ENCODE results near the gene EGR4.

Gene EGR4

DNA sequence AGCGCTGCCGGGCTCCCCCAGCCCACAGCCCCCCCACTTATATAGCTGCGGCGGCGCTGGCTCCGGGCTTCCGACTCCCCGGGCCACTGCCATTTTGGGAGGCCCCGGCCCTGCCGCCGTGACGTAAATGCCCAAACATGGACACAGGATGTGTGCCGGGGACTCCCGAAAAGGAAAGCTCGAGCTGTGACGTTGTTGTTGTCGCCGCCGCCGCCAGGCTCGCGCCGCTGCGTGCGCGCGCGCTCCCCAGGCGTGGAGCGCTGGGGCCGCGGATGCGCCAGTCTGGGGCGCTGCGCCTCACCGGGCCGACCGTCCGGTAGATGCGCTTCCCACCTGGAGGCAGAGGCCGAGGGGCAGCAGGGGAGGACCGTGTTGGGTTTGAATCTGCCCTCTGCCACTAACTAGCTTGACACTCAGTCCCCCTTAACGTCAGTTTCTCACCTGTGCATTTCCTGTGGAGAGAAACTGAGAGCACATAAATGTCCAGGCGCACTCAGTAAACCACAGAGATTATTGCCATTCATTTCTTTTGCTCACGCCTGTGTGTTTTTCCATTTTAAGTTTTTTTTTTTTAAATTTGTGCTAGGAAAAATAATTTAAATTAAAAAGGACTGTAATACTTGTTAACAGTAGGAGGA lies at the start of gene EGR4:
TSS of gene EGR4 (minus strand) at position 15 of the 638 bp plus-strand sequence. CDS start 231 bp downstream, outside the sequence.
- no peak for DNase-seq (ENCODE audit: low read depth, low spot score)

DNA sequence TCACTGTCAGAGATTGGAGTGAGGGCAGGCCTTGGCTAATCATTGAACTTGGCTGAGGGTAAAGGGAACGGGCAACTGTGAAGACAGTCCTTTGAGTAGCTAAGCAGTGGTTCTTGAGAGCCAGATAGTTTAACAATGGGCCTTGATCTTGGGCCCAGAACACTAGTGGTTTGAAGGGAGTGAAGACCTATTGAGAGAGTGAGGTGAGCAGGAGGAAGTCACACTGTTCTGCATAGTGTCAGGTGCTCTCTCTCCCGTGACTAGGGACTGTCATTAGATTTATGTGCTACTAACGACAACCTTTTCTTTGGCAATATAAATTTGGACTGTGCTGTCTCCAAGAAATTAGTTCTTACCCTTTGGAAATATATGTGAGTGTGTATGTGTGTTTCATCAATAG lies 47.7 kb upstream of the EGR4 start:
- DNase-seq (ENCODE audit: low read depth, low spot score): no peak

DNA sequence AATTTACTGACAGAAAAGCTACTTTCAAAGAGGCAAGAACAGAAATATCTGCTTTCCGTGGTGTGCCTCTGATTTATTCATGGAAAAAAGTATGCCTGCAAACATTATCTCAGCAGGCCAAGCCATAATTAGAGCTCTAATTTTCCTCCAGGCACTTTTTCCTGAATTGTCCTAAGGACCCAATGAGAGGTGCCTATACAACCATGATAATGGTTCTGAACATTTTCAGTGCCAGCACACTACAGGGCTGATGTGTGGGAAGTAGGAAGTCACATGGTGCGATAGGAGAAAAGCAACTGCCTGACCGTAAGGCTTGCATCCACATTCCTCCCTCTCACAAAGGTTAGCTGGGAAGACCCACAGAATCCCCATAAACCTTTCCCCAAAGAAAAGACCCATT lies 45.9 kb upstream of the EGR4 start:
- DNase-seq (ENCODE audit: low read depth, low spot score): no peak

DNA sequence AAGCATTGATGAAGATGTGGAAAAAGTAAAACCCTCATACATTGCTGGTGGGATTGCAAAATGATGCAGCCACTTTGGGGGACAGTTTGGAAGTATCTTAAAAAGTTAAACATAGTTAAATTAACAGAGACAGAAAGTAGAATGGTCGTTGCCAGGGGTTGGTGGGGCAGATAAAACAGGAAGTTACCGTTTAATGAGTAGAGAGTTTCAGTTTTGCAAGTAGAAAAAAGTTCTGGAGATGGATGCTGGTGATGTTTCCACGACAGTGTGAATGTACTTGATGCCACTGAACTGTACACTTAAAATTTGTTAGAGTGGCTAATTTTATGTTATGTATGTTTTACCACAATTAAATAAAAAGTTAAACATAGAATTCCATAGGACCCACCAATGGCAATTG lies 44.5 kb upstream of the EGR4 start:
- no peak for DNase-seq (ENCODE audit: low read depth, low spot score)

DNA sequence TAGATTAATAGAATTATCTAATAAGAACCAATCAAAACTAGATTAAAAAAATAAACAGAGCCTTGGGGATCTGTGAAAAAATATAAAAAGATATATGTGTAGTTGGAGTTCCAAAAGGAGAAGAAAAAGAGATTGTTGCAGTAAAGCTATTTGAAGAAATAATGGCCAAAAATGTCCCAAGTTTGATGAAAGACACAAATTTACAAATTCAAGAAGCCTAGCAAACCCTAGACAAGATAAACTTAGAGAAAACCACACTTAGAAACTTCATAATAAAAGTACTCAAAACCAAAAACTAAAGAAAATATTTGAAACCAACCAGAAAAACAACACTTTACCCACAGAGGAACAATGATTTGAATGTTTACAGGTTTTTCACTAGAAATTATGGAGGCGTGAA lies 41.3 kb upstream of the EGR4 start:
- DNase-seq (ENCODE audit: low read depth, low spot score): no peak

DNA sequence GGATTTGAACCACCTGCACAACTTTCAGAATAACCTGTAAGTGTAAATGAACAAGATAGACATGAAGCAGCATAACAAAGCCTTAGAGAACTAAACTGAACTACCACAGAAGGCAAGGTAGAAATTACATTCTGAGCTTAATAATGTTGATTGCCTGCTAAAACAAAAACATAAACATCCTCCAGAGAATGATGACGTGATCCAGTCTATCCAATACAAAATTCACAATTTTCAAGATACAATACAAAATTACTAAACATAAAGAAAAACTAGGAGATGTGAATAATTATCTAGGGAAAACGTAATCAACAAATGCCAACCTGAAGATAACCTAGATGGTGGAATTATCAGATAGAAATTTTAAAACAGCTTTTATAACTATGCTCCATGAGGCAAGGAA lies 40.7 kb upstream of the EGR4 start:
- no peak for DNase-seq (ENCODE audit: low read depth, low spot score)

DNA sequence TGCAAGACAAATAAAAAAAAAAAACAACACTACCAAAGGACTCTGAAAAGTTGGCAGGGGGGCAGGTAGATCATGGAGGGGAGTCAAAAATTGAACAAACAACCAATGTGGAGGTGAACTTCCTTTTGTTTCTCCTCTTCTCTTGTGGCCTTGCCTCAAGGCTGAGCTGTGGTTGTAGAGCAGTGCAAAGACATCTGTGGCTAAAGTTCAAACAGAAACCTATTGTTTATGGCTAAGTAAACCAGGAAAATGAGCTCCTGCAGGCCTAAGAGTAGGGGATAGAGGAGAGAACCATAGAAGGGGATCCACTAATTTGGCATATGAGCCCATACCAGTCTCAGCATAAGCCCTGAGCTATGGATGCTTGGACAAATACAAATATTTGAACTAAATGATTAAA lies 40.2 kb upstream of the EGR4 start:
- DNase-seq (ENCODE audit: low read depth, low spot score): no peak

DNA sequence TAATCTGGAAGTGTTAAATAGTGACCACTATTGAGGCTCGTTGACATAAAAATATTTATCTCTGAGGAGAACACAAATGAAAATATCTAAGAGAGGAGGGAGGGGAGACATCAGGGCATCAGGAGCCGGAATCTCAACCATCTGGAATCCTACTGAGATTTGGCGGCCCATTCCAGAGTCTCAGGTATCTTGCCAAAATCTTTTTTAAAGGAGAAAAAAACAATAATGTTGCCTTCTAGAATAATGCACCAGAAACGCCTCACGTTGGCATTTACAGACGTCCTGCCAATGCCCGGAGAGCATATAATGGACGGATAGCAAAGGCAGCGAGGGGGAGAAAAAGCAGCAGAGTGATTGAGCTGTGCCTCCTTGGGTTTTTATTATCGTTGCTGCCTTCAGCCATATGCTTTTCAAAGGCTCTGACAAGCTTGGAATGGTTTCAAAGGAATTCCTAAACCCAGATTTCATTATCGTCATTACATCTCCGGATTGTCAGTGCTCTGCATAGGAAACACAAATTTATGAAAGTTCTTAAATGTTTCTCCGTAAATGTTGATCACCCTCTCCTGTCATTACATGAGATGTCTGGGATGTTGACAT lies 30.9 kb upstream of the EGR4 start:
- DNase-seq (ENCODE audit: low read depth, low spot score): no peak

DNA sequence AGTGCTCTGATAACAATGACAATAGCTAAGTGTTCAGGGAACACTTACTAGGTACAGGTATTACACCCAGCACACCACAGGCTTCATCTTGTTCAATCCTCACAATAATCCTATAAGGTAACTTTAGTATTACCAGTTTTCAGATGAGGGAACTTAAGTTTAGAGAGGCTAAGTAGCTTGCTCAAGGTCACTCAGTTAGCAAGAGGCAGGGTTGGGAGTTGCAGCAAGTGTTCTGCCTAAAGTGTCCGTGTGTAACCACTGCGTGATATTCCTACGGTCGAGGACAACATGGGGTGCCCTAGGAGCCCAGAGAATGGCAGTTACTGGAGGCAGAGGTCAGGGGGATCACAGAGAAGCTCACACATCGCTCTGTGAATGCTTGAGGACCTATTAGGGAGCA lies 30.2 kb upstream of the EGR4 start:
- DNase-seq (ENCODE audit: low read depth, low spot score): no peak

DNA sequence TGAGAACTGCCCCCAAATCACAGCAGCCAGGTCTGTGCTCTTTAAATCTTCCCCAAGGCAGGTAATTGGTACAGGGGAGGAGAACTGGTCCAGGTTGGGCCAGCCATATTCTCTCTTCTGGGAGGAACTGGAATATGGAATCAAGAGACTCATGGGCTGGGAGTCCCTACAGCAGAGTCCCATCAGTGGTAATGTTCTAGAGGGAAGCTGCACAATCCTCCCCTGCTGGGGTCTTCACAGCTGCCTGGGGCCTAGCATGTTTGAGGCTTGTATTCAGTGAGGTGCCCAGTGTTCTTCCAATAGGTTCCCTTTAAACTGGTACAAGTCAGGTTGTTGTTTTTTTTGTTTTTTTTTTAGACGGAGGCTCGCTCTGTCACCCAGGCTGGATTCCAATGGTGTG lies 21.1 kb upstream of the EGR4 start:
- DNase-seq (ENCODE audit: low read depth, low spot score): no peak

DNA sequence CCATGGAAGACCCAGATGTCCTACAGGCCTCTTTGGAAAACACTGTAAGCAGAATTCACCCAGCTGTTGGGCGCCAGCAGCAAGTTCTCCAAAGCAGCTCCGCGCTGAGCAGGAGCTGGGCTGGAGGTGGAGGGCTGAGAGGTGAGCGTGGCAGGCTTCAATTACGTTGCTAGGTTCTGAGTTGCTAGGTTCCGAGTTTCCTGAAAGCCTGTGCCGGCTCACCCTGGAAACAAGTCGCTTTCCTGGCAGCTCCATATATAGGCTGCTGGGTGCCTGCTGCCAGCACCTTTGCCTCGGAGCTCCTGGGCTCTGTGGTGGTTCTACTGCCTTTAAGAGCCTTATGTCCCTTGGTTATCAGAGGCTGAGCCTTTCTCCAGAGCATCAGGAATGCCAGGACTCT lies 14.4 kb upstream of the EGR4 start:
- DNase-seq (ENCODE audit: low read depth, low spot score): no peak

DNA sequence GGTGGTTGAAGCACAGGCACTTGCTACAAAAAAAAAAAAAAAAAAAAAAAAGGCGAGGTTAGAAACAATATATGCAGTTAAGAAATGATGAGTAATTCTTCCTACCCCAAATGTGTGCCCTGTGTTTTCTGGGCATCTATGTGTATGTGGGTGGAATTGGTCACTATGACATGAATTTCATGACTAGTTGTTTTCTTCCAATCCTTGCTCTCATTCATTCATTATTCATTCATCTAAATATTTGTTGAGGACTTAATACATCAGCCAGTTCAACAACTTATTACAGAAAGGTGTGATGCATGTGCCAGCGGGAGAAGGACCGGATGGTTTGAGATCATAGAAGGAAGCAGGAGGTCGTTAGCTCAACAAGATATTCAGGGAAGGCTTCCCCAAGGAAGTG lies 8.3 kb upstream of the EGR4 start:
- DNase-seq (ENCODE audit: low read depth, low spot score): no peak

DNA sequence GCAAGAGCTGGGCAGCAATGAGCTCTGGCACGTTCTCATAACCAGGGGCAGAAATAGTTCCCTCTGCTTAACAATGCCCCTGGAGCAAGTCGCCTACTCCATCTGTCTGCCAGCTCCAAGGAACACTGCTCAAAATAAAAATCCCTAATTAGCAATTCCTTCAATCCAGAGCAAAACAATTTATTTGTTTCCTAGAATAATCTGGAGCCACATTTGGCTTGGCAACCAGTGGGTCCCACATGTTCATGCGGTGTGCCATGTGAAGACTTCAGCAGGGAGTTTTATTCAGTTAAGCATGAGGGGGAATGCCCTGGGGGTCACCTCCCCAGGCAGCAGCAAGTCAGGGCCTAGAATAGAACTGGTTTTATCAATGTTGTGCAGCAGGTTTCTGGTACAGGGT lies 7.6 kb upstream of the EGR4 start:
- no peak for DNase-seq (ENCODE audit: low read depth, low spot score)

DNA sequence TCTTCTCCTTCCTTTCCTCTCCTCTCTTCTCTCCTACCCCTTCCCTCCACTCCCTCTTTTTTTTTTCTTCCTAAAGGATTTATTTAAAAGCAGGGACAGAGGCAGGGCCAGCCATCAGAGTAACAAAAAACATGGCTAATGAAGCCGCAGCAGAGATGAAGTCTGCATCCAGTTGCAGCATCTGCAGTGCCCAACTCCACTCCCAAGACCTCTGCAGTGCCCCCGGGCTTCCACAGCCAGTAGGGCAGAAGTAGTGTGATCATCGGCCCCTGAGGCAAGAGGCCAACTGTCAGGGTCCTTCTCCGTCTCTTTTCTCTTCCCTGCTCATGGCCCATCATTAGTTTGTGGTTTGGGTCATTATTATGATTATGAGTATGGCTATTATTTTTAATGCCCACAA lies 4.2 kb upstream of the EGR4 start:
- DNase-seq (ENCODE audit: low read depth, low spot score): no peak

DNA sequence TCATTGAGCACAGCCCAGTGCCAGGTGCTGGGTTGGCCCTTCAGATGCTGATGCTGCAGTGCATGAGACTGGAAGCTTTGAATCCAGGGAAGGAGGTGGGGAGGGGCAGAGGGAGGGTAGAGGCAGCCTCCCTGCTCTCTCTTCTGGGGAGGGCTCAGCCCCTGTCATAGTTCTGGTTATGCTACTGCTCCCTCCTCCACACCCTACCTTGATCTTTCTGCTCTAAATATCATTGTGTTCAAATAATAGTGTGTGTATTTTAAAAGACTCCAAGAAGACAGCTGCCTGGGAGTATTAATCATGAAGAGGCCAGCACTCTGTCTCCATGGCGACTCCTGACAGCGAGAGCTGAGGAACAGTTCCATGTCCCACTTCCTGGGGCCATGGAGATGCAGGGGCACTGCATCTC lies 3.8 kb upstream of the EGR4 start:
- DNase-seq (ENCODE audit: low read depth, low spot score): no peak

DNA sequence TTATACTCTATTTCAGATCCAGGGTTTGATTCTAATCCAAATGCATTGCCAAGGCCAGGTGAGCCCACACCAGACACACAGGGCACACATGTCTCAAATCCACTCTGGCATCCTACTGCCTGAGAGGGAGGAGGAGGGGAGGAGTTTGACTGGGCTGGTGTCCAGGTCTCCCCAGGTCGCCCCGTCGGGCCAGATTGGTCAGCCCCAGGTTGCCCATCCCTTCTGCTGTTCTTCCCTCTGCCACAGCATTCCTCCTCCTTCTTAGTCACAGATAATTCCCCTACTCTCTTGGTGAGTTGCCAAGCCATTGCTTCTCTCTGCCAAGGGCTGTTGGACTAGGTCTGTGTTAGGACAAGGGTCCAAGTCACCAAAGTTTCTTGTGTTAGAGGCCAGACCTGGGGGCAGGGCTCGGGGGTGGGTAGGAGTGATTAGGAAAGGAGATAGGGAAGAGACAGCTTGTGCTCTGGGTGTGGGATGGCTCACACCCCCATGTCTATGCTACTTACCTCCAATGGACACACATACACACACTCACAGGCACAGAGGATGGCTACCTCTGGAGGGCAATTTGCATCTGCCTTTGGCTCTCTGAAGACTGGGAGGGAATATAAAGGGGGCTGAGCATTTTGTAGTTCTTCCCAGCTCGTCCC lies 2.5 kb upstream of the EGR4 start:
- DNase-seq (ENCODE audit: low read depth, low spot score): no peak

DNA sequence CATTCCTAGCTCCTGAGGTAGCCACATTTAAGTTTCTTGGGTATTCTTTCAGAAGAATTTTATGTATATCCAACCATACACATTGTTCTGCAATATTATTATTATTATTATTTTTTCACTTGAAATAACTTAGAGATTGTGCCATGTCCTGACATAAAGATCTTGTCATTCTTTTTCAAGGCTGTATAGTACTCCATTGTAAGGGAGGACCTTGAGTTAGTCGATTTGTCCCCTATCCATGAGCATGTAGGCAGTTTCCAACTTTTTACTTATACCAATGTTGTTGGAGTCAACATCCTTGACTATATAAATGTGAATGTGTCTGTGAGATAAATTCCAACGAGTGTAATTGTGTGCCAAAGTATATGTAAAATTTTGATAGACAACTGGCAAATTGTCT lies 891 bp upstream of the EGR4 start:
- no peak for DNase-seq (ENCODE audit: low read depth, low spot score)

DNA sequence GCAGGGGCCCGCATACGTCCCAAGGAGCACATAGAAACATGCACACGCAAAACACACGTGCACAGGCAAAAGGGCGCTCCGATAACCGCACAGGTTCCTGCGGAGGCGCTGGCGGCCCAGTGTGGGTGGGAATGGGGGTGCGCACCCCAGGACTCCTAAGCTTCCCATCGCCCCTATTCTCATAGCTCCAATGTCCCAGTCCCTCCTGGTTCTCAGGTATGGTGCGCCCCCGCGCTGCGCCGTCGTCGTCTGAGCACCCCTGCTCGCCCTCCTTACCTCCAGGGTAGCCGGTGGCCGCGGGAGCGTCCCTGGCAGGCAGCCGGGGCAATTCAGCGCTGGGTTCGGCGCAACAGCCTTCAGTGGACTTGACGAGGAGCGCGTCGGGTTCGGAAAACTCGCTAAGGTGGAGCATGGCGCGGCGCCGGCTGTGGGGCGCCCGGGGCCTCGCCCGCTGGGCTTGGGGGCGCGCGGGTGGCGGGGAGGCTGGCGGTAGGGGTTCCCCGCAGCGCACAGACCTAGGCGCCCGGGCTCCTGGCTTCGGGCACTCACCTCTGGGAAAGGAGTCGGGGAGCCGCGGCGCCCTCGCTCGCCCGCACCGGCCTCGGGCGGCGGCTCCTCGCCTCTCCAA lies 328 bp downstream of the EGR4 start:
- no peak for DNase-seq (ENCODE audit: low read depth, low spot score)

DNA sequence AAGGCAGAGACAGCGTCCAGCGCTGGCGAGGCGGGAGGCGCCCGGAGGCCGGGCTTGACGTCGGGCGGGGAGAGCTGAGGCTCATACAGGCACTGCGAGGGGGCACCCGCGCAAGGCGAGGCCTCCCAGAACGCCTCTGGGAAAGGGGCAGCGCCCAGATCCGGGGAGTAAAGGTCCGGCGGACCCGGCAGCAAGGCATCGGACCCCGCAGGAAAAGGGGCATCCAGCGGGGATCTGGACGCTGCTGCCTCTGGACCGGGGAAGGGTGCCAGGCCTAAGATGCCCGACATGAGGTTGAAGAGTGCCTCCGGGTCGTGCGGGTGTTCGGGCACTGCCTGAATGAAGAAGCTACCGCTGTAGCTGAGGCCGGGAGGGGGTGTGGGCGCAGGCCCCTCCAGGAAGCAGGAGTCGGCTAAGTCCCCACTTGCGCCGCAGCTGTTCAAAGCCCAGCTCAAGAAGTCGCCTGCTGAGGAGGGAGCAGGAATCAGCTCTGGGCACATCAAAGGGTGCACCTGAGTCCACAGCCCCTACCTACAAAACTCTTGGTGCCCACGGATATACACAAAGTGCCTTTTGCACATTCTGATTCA lies 937 bp downstream of the EGR4 start:
- no peak for DNase-seq (ENCODE audit: low read depth, low spot score)

DNA sequence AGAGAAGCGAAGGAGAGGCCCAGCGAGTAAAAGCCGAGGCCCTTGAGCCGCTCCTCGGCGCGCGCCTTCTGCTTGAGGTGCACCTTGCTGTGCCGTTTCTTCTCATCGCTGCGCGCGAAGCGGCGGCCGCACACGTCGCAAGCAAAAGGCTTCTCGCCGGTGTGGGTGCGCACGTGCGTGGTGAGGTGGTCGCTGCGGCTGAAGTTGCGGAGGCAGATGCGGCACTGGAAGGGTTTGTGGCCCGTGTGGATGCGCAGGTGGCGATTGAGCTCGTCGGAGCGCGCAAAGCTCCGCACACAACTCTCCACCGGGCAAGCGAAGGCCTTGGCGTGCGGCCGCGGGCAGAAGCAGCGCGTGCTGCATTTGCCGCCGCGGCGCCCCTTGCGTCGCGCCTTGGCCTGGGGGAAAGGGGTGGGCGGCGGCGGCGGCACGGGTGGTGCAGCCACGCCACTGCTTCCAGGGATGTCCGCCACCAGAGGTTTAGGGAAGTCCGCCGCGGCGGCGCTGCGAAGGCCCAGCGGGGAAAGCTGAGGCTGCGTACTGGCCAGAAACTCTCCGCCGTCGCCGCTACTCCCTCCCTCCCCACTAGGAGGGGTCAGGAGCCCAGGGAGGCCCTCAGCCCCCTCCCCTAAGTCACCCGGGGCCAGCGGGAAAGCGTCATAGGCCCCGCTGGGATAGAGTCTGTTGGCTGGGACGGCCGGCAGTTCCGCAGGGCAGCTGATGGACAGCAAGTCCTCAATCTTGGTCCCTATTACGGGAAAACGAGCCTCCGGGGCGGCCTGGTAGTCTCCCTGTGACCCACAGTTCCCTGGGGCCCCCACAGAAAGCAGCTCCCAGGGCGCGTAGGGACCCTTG lies 1.7 kb downstream of the EGR4 start:
- DNase-seq (ENCODE audit: low read depth, low spot score): no peak

DNA sequence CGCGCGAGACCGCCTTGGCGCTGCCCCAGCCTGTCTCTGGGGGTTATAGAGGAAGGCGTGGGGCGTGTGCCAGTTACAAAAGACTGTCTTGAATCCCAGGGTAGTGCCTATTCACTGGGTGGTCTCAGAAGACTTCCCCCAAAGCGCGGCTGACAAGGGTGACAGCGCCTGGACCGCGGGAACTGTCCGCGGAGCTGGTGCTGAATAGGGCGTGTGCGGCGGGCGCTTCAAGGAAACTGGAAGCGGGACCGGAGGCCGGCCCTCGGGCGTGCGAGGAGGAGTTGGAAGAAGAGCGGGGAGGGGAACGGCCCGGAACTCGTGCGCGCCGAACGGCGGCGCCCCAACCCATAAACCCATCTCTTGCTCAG lies 2.3 kb downstream of the EGR4 start:
- no peak for DNase-seq (ENCODE audit: low read depth, low spot score)

All from brain pericyte (primary cell).